Stimulated activated CD4-positive, alpha-beta T cell treated with anti-CD3 and anti-CD28 coated beads, TNF-alpha, amount 100 ng/mL, for 4 hours (primary cell): ENCODE measurements around the gene RHOT2.

Source experiments
- DNase-seq, 3 experiments: peaks; one replicate each; pipeline ENCODE4 v3.0.0-alpha.2; 2020; ENCODE audit warnings: low read depth in 3 of 3

The RHOT2 gene

DNA sequence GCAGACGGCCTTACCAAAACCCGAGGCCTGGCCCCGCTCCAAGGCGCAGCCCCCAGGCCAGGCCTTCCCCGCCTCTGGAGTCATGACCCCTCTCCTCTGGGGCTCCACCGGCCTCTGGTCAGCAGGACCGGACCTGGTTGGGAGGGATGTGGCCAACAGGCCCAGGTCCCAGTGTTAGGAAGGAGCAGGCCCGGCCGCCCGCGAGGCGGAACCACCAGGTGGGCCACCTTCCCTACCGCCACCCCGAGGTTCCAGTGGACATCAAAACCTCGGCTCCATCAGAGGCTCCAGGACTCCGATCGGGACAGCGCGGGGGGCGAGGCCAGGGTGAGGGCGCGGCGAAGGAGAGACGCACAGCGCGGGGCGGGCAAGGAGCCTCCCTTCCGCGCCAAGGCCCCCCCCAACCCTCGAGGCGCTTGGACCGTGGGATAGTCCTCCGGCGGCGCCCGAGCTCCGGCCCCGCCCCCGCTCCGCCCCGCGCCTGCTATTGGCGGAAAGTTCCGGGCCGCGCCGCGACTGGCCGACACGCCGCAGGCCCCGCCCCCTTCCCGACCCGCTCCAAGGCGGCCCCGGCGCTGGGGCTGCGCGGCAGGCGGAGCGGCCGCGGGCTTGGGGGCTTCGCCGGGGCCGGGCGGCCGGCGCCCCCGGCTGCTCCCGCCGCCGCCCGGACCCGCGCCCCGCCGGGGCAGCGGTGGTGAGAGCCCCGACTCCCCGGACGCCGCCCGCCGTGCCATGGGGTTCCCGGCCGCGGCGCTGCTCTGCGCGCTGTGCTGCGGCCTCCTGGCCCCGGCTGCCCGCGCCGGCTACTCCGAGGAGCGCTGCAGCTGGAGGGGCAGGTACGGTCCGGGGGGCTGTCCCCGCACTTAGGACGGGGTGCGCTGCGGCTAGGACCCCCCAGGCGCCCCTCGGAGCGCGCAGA lies 46.9 kb downstream of the RHOT2 start, which contains the start of gene METRN:
Gene METRN, plus strand, starts transcription at position 561 of the 919 bp plus-strand sequence. Its CDS starts 172 bp downstream, at position 733.
- DNase-seq, result peak; percentile 75 to 92 (median 75)

DNA sequence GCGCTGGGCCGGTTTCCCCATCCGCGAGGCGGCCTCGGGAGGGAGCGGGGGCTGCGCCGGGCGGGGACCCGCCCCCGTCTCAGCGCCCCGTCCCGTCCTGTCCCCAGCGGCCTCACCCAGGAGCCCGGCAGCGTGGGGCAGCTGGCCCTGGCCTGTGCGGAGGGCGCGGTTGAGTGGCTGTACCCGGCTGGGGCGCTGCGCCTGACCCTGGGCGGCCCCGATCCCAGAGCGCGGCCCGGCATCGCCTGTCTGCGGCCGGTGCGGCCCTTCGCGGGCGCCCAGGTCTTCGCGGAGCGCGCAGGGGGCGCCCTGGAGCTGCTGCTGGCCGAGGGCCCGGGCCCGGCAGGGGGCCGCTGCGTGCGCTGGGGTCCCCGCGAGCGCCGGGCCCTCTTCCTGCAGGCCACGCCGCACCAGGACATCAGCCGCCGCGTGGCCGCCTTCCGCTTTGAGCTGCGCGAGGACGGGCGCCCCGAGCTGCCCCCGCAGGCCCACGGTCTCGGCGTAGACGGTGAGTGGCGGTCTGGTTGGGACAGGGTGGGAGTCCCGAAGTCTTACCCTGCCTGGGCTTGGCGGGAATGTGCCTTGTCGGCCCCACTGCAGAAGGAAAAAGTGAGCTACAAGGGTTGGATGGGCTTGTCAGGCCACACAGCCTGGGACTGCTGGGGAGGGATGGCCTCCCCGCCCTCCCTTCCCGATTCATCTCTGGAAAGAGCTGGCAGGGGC lies 47.7 kb downstream of the RHOT2 start:
- no peak for DNase-seq

DNA sequence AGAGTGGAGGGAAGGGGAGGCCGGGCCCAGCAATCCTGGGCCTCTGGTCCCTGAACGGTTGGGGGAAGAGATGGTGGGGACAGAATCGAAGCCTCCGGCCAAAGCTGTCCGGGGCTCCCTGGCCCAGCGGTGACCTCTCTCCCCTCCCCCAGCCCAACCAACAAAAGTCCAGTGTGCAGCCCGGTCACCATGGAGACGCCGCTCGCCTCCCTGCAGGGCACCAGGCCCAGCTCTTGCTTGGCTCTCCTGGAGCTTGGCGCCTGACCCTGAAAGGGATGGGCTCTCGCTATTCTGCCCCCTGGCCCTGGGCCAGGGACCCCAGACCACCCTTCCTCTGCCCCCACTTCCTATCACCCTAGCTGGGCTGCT lies 48.3 kb downstream of the RHOT2 start:
- no peak for DNase-seq

DNA sequence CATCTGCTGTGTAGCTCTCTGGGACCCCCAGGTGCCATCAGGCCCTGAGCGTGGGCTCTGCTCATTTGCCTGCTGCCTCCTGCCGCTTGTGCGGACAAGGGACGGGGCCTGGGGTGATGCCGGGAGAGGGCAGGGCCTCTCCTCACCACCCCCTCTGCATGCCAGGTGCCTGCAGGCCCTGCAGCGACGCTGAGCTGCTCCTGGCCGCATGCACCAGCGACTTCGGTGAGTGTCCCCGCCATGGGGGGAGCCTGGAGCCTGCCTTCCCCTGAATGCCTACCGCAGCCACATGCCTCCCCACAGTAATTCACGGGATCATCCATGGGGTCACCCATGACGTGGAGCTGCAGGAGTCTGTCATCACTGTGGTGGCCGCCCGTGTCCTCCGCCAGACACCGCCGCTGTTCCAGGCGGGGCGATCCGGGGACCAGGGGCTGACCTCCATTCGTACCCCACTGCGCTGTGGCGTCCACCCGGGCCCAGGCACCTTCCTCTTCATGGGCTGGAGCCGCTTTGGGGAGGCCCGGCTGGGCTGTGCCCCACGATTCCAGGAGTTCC lies 48.9 kb downstream of the RHOT2 start:
- DNase-seq, result no peak

DNA sequence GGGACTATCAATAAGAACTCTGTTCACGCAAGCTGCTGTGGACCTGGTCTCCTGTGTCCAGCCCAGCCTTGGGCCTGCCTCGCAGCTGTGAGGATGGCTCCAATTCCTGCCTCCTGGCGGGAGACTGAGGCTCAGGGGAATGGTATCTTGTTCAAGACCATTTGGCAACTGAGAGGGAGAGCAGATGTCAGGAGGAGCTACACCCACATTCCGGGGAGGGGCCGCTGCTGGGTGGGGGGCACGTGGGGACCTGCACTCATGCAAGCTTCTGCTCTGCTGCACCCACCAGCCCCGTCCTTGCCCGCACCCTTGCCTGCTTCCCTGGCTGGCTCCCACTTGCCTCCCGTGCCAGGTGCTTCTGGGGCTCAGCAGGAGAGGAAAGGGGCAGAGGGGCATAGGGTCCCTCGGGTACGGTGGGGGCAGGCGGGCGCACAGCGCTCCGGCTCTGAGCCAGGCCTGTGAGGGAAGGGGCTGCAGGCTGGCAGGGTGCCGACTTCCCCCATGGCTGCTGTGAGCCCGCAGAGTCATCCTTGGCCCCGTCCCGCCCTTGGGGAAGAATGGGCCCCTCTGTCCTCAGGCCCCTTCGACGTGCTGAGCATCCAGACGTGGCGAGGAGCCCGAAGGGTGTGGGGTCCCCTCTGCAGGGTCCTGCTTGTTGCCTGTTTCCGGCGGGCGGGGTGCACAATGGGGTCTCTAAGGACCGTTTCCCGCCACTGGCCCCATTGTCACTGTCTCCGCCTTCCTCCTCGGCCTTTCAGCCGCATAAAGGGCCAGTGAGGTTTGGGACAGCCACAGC lies 49.7 kb downstream of the RHOT2 start:
- DNase-seq, result no peak

DNA sequence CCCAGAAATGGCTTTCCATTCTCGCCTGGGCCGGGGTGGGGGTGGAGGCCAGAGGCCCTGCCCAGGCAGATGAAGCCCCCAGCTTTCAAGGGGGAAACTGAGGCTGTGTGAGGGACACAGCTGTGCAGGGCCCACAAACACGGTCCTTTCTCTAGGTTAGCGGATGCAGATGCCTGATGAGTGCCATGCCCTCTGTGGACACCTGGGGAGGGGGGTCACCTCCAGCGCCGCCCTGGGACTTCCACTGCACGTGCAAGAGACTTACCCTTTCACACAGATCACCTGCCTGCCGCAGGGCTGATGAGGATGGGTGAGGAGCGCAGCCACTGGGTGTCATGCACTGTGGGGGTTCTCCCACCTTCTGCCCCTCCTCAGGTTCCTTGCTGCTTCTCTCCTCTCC lies 50.5 kb downstream of the RHOT2 start:
- DNase-seq, result no peak

DNA sequence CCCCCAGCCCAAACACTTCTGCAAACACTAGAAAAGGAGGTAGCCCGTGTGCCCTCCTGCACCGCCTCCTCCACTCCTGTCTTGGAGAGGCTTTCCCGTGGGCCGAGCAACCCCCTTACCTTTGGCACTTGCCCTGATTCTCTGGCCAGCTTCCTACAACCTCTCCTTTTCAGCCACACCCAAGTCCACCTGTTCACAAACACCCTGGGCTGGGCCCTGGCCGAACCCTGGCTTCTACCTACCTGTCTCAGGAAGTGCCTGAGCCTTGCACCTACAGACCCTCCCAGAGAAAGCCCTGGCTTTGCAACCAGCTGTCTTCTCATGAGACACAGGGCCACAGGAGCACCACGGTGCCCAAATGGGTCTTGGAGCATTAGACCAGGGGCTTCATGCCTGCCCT lies 51.0 kb downstream of the RHOT2 start:
- DNase-seq, result no peak

DNA sequence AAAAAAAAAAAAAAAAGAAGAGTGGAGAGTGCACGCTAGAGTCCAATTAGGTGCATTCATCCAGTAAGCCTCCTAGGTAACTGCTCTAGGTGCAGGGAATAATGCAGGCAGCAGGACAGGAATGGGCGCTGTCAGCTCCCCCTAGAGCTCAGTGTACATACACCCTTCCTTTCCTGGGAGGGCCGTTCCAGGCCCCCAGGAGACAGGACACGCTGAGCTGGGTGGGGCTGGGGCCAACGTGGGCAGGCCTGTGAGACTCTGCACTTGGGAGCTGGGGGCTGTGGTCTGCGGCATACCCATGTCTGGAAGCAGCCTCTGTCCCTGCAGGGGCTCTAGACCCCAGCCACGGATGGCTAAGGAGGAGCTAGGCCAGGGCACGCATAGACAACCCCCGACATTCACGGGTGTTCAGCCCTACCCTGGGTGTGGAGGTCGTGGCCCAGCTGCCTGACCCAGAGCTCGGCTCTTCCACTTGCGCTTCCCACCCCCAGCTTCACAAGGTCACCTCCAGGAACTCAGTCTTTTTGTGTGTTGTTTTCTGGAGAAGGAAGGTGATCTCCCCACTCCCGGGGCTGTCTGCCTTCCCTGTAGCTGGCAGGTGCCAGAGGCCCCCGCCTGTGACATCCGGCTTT lies 52.0 kb downstream of the RHOT2 start:
- DNase-seq, result no peak

DNA sequence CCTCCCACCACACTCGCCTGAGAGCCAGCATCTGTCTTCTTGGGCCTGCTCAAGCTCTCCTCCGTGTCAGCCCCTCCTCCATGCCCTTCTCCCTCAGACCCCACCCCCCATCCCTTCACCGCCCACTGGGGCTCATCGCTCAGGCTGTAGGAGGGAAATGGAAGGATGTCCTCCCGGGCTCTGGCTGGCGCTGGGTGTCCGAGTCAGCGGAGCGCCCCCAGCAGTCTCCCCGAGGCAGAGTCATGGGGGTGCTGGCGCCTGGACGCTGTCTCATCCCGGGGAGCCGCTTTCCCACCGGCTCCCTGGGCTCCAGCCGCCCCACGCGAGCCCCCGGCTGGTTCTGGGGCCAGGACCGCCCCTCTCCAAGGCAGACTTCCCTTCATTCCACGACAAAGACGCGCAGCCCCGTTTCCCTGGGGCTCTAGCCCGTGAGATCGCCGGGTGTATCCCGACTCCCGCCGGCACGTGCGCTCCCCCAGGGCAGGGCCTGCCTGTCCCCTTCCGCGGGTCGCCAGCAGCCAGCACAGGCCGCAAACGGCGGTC lies 52.6 kb downstream of the RHOT2 start:
- DNase-seq, result no peak

DNA sequence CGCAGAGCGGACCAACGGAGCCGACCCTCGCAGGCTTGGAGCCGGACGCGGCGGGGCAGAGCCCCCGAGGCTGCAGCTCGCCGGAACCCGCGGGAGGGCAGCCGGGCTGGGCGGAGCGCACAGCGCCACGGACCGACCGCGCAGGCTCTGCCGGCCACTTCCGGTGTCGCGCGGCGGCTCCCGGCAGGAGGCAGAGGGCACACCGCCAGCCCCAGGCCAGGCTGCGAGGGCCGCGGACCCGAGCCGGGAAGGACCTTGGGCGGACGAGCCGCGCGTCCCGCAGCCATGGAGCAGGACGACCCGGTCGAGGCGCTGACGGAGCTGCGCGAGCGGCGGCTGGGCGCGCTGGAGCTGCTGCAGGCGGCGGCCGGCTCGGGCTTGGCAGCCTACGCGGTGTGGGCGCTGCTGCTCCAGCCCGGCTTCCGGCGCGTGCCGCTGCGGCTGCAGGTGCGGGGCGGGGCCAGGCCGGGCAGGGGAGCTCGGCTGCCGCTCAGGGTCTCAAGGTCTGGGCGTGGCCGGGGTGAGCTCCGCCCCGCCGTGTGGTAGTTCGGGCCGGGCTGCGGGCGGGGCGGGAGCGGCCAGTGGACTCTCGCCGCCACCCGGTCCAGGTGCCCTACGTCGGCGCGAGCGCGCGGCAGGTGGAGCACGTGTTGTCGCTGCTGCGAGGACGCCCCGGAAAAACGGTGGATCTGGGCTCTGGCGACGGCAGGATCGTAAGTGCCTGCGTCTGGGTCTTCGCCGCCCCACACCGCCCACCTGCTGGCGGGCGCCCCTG lies 53.2 kb downstream of the RHOT2 start, which contains the start of gene ANTKMT:
Gene ANTKMT, plus strand, starts transcription at position 157 of the 775 bp plus-strand sequence. Its CDS starts 129 bp downstream, at position 286.
- DNase-seq, result peak in 2 of 3 experiments; percentile 42 to 68

DNA sequence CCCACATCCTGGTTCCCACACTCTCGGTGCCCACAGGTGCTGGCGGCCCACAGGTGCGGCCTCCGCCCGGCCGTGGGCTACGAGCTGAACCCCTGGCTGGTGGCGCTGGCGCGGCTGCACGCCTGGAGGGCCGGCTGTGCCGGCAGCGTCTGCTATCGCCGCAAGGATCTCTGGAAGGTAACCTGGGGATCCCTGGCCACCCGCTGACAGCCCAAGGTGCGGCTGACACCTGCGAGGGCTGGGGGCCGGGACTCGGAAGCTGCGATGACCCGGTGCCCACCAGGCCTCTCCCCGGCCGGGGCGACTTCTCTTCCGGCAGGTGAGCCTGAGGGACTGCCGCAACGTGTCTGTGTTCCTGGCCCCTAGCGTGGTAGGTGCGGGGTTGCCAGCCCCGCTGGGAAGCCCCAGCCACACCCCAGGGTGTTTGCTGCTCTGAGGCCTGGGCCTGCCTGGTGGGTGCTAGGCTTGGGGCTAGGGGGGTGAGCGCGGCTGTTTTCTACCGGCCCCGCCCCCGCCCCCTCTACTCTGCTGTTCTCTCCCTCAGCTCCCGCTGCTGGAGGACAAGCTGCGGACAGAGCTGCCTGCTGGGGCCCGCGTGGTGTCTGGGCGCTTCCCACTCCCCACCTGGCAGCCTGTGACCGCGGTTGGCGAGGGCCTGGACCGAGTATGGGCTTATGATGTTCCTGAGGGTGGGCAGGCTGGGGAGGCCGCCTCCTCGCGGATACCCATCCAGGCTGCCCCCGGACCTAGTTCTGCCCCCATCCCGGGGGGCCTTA lies 54.0 kb downstream of the RHOT2 start:
- DNase-seq, result no peak

DNA sequence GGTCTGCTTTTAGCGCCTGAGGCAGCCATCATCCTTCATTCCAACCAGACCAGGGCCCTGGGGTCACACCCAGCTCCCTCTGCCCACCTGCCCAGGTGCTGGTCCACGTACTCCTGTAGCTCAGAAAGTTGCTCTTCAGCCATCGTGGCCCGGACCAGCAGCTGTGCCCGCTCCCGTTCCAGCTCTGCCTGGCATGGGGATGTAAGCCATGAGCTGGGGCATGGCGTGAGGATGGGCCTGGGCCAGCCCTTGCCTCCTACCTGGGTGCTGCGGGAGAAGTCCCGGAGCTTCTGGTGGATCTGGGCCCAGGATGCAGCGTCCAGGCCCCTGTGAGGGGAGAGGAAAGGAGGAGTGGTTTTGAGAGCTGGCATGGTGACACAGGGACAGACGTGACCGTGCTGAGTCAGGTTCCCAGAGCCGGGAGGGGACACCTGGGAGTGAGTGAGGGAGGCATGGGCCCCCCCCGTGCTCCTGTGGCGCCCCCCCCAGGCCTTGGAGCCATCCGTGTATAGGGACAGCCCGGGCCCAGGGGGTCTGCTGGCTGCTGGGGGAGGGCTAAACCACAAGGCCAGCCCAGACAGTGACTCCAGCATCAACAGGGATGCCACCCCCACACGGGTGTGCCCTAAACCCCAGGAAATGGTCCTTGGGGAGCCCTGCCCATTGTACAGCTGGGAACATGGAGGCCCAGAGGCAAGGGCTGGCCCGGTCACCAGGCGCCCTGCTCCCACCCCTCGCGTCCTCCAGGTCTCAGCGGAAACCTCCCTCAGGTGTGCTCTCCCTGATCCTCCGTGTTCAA lies 55.1 kb downstream of the RHOT2 start:
- no peak for DNase-seq

DNA sequence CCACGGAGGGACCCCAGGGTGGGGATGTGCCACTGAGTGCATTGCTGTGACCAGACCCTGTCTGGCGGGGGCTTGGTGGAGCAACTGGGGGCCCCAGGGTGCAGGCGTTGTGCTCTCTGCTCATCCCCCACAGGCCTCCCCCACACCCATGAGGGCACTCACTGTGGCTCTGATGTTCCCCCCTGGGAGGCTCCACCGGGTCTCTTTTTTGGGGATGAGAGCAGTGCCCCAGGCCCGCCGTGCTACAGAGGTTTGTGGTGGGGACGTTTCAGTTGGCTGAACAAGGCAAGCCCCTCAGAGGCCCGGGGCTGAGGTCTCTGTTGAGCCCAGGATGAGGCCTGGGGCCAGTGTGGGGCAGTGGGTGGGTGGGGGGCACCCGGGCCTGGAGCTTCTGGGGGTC lies 55.8 kb downstream of the RHOT2 start:
- no peak for DNase-seq
